ENCODE measurements around the gene NUP54. TPM values are rescaled to one million over a fixed set of nuclear protein-coding genes. Genes with fewer than 3 reads are reported as not detected.

The NUP54 gene, protein sequence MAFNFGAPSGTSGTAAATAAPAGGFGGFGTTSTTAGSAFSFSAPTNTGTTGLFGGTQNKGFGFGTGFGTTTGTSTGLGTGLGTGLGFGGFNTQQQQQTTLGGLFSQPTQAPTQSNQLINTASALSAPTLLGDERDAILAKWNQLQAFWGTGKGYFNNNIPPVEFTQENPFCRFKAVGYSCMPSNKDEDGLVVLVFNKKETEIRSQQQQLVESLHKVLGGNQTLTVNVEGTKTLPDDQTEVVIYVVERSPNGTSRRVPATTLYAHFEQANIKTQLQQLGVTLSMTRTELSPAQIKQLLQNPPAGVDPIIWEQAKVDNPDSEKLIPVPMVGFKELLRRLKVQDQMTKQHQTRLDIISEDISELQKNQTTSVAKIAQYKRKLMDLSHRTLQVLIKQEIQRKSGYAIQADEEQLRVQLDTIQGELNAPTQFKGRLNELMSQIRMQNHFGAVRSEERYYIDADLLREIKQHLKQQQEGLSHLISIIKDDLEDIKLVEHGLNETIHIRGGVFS
- 10 to 100 TPM; 13.7 to 14.9 TPM for total RNA-seq

DNA sequence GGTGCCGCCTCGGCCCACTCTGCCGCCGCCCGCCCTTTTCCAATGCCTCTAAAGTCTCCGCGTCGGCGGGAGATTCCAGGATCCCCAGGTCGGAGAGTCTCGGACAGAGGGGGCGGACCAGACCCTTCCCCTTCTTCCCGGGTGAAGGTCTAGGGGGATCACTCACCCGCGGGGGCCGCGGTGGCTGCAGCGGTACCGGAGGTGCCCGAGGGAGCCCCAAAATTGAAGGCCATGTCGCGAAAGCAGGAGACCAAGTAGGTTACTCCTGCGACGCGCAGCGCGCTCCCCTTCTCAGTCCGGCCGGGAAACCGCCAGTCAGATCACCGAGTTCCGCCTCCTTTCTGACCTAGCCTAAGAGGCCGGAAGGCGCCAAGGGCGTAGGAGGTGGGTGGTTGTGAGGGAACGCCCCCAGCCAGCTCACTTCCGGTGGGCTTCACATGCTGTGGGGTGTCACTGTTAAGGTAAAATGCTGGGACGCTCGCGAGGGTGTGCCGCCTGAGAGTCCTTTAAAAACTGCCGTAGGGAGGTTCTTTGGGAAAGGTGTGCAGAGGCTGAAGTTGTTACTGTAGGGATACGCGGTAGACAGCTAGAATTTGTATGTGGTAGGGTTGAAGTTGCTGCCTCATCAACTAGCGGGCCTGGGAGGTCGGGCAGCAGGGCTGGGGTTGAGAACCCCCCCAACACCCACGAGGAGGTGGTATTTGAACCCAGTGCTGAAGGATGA lies at the start of gene NUP54:
NUP54 (minus strand) TSS at position 256 of the 724 bp plus-strand sequence; CDS start at position 233, 23 bp downstream.
- H3K36me3 ChIP-seq: no peaks in the 10 kb centered on the region
- peak within 1 kb of the TSS; percentile 92 to 97 for H3K4me3 ChIP-seq
- TF ChIP-seq, protein P1, sequence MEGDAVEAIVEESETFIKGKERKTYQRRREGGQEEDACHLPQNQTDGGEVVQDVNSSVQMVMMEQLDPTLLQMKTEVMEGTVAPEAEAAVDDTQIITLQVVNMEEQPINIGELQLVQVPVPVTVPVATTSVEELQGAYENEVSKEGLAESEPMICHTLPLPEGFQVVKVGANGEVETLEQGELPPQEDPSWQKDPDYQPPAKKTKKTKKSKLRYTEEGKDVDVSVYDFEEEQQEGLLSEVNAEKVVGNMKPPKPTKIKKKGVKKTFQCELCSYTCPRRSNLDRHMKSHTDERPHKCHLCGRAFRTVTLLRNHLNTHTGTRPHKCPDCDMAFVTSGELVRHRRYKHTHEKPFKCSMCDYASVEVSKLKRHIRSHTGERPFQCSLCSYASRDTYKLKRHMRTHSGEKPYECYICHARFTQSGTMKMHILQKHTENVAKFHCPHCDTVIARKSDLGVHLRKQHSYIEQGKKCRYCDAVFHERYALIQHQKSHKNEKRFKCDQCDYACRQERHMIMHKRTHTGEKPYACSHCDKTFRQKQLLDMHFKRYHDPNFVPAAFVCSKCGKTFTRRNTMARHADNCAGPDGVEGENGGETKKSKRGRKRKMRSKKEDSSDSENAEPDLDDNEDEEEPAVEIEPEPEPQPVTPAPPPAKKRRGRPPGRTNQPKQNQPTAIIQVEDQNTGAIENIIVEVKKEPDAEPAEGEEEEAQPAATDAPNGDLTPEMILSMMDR (IDR thresholded peaks at IDR 0.05): no peak
- H3K27ac ChIP-seq: peak within 1 kb of the TSS; percentile 90 to 92
- DNase-seq (ENCODE audit: low spot score): peak; percentile 95
- H3K9me3 ChIP-seq: no peaks in the 10 kb centered on the region
- peaks cover 0 to 34% of the 10 kb centered on the region in 2 donors for H3K4me1 ChIP-seq
- H3K27me3 ChIP-seq: no peaks in the 10 kb centered on the region

DNA sequence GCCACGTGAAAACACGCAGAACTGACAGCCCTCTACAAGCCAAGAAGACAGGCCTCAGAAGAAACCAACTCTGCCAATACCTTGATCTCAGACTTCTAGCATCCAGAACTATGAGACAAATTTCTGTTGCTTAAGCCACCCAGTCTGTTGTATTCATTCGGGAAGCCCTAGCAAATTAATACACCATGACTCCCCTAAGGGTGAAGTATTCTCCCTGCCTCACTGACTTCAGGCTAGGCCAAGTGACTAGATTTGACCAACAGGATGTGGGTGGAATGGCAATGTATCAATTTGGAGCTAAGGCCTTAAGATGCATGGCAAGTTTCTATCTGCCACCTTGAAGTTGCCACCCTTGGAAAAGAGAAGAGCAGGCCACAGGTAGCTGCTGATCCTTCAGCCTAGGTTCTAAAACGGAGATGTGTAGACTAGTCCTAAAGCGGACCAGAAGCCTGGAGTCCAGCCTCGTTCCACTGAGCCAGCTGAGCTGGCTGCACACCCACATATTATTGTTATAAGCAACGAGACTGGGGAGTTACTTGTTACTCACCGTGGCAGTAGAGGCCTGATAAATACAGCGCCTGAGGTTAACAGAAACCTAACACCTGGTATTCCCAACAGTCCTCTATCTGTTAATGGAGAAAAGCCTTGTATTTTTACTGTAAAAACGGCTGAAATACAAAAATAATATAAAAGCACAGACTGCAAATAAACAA lies 49.0 kb upstream of the NUP54 start:
- no peaks in the 10 kb centered on the region for H3K27me3 ChIP-seq
- peaks cover 26% of the 10 kb centered on the region for H3K36me3 ChIP-seq
- H3K4me3 ChIP-seq: no peak overlapping the region
- TF ChIP-seq, protein P1 (IDR thresholded peaks at IDR 0.05): no peak
- no peak for DNase-seq (ENCODE audit: low spot score)
- H3K9me3 ChIP-seq: no peaks in the 10 kb centered on the region
- H3K27ac ChIP-seq: peak overlapping the region; percentile 74 to 88
- peaks cover 0 to 95% of the 10 kb centered on the region in 2 donors for H3K4me1 ChIP-seq

DNA sequence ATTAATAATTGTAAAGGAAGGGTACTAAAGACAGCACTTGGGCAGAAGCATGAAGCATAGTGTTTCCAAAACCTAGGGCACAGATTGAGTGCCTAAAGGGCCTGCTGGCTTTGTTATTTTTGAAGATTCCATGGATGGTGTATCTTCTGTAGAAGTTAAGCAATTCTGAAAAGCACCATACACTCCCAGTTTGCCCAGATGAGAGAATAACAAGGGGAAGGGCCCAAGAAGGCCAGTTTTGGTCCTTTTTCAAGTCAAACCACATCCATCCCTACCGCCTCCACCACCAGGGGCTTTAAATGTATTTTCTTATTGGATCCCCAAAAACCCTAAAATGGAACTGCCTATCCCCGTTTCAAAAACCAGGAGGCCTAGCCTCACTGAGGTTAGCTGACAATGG lies 48.2 kb upstream of the NUP54 start:
- no peaks in the 10 kb centered on the region for H3K27me3 ChIP-seq
- H3K4me3 ChIP-seq: no peak overlapping the region
- DNase-seq (ENCODE audit: low spot score): no peak
- H3K9me3 ChIP-seq: no peaks in the 10 kb centered on the region
- peaks cover 29% of the 10 kb centered on the region for H3K36me3 ChIP-seq
- H3K4me1 ChIP-seq: peaks cover 0 to 96% of the 10 kb centered on the region in 2 donors
- peak overlapping the region; percentile 74 to 88 for H3K27ac ChIP-seq
- TF ChIP-seq, protein P1 (IDR thresholded peaks at IDR 0.05): no peak

DNA sequence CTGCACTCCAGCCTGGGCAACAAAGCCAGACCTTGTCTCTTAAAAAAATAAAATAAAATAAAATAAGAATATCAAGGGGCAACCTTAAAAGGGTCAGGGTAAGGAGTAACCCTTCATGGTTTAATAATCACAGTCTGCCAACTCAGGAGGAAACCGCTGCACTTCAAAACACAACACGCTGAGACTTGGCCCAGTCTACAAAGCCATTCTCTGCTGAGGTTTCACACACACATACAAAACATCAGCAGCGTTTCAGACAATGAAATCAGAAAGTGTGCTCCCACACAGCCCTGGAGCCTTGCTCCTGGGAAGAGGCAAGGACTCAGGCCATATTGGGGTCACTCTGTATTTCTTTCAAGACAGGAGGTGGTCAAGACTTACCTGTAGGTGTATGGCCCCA lies 47.1 kb upstream of the NUP54 start:
- Histone ChIP-seq H3K4me1 (peaks cover 0 to 87% of the 10 kb centered on the region in 2 donors), H3K27ac (peak overlapping the region; percentile 49 to 86), H3K9me3 (no peaks in the 10 kb centered on the region), H3K36me3 (peaks cover 29% of the 10 kb centered on the region), H3K4me3 (no peak overlapping the region), H3K27me3 (no peaks in the 10 kb centered on the region)
- no peak for DNase-seq (ENCODE audit: low spot score)
- TF ChIP-seq, protein P1 (IDR thresholded peaks at IDR 0.05): no peak

DNA sequence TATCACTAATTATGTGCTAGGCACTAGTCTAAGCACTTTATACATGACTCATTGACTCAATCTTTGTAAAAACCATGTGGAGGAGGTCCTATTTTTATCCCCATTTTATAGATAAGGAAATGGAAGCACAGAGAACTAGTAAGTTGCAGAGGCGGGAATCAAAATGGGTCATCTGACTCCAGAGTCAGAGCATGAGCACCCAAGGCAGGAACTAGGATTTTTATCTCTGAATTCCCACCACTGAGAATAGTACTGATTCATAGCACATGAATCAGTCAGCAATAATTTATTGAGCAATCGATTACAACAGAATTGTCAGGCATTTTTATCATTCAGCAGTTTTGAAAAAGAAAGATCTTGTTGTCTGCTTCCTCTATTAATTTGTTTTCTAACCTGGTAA lies 46.1 kb upstream of the NUP54 start:
- TF ChIP-seq, protein P1 (IDR thresholded peaks at IDR 0.05): no peak

More for the DNA sequence above, 46.1 kb upstream of the NUP54 start:
- peaks cover 0 to 78% of the 10 kb centered on the region in 2 donors for H3K4me1 ChIP-seq
- no peak overlapping the region for H3K4me3 ChIP-seq
- no peaks in the 10 kb centered on the region for H3K27me3 ChIP-seq
- H3K36me3 ChIP-seq: peaks cover 29% of the 10 kb centered on the region
- no peaks in the 10 kb centered on the region for H3K9me3 ChIP-seq
- peak overlapping the region; percentile 49 to 86 for H3K27ac ChIP-seq
- no peak for DNase-seq (ENCODE audit: low spot score)

Data from right atrium auricular region (tissue), 2 donors.